ENCODE measurements around the gene ELAVL4.

Gene ELAVL4

GRCh38 chr1:50181027-50181663 lies 72.4 kb downstream of the ELAVL4 start:
- peak; percentile 25 for DNase-seq

GRCh38 chr1:50183378-50184133 lies 74.8 kb downstream of the ELAVL4 start:
- no peak for DNase-seq

GRCh38 chr1:50189369-50189768 lies 80.6 kb downstream of the ELAVL4 start:
- no peak for DNase-seq

GRCh38 chr1:50193002-50193401 lies 84.3 kb downstream of the ELAVL4 start:
- DNase-seq = no peak

DNA sequence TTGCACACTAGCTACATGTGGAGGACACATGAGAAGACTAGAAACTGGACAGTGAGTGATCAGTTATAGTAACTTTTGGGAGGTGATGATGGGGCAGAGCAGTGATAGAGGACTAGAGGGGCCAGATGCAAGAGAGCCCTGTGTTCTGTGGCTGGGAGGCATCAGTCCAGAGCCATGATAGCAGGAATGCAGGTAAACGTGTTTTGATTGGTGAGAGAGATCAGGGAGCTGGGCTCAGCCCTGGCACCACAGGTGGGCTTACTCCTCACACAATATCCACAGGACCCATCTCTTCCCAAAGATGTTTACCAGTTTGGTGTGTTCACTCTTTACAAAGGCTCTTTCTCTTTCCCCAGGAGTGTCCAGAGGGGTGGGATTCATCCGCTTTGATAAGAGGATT lies 86.5 kb downstream of the ELAVL4 start:
- no peak for DNase-seq

DNA sequence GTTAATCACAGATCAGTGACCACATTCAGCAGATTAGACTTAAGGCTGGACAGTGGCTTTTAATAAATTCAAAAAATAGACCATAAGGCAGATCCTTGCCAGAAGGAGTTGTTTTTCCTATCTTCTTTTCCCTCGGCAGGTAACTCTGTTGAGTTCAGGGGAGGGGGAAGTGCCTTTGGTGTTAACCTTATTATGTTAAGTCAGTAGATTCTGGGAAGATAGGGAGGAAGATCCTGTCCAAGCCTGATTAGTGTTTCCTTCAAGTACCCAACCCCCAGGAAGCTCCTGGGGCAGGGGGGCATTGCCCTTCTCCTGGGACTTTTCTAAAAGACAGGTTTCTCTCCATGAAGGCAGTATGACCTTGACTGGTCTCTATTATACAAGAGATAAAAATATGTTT lies 87.4 kb downstream of the ELAVL4 start:
- DNase-seq = no peak

GRCh38 chr1:50197216-50197615 lies 88.5 kb downstream of the ELAVL4 start:
- DNase-seq = no peak

DNA sequence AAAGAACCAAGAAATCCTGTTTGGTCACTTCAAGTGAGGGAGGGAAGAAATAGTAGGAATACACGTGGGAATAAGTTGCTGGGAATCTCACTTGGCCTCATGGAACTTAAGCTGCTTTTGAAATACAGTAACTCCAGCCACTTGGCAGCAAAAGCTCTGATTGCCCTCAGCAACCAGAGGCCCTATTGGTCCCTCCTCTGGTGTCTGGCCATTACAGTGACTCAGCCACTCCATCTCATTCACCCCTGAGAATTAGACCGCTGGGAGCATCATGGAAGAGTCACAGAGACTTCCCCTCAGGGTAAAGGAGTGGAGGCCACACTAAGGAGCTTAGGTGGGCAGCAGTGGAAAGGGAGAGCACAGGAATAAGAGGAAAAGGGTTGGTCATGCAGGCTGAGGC lies 99.6 kb downstream of the ELAVL4 start:
- DNase-seq = peak; percentile 52

- no peak for DNase-seq
Observed at GRCh38 chr1:50208756-50209155, 100.0 kb downstream of the ELAVL4 start.

GRCh38 chr1:50209749-50210148 lies 101.0 kb downstream of the ELAVL4 start:
- DNase-seq = peak; percentile 38

- no peak for DNase-seq
Observed at GRCh38 chr1:50213505-50213904, 104.8 kb downstream of the ELAVL4 start.

- no peak for DNase-seq
Observed at GRCh38 chr1:50214717-50215116, 106.0 kb downstream of the ELAVL4 start.

DNA sequence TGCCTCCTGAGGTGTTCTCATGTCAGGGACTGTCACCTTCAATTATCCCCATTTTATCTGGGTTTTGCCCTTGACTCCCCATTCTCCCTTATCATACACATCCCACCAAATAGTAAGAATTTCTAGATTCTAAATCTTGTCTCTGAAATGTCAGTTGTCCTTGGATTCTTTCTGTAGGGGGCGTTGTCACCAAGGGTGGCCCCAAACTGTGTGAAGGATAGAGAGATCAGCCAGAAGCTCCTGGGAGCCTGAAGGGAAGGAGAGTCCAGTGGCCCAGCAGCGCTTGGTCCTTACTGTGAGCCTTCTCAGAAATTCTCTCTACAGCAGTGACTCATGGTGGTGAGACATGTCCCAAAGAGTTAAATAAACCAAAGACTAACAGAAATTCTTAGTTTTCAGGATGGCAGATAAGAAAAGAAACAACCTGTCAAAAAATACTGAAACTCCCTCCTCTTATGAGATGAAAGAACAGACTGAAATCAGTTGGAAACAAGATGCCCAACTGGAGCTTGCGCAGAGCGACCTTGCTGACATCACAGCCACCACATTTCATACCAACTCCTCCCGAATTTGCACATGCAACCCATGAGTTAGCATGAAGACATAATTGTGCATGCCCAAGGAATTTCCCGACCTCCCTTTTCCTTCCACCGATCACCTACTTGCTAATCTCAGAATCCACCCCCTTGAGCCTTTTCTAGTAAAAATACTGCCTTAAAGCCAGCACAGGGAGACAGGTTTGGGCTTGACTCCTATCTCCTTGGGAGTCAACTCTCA lies 109.8 kb downstream of the ELAVL4 start:
- DNase-seq = no peak

DNA sequence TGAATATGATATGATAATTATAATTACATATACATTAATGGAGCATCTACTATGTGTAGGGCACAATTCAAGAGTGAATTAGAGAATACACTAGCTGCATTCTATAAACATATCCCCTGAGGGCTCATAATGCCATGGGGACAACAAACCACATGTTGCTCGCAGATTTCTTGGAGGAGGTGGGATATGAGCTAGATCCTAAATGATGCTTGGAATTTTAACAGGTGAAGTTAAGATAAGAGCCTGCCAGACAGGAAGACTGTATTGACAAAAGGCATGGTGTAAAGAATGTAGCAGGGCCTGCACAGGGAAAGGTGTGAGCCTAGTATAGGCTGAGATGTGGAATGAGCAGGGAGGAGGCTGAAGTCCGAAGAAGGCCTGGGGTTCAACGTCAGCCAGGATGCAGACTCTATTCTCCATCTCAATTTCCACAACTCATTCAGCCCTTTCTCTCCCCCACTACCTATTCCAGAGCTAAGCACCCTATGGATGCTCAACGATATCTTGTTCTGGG lies 120.2 kb downstream of the ELAVL4 start:
- DNase-seq = no peak

- DNase-seq = no peak
Observed at GRCh38 chr1:50231209-50231608, 122.5 kb downstream of the ELAVL4 start.

DNA sequence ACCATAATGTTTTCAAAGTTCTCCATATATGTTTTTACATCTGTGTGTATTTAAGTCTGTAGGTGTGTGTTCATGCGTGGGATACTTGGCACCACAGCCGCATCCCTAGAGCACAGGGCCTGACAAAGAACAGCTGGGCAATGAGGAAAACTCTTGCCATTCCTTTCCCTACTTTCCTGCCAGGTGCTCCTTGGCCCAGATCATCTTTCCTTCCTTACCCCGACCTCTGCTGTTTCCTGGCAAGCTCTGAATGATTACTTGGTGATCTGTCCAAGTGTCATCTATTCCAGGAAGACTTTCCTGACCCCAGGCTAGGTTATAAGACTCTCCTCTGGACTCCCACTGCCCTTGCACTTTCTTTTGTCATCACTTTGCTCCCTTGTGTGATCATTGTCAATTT lies 123.6 kb downstream of the ELAVL4 start:
- DNase-seq = no peak

DNA sequence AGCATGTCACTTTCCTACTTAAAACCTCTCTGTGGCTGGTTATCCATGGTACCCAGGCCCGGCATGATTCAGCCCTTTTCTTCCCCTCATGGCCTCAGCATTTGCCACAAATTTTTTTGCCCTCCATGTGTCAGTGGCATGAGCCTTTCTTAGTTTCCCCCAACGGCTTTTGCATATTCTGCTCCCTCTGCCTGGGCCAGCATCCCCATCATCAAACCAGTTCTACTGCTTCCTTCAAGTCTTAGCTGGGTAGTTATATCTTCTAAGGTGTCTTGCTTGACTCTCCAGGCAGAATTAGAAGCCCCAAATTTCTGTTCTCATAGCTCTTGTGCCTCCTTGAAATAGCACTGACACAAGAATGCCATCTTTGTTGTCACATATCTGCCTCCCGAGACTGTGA lies 127.9 kb downstream of the ELAVL4 start:
- DNase-seq = no peak

DNA sequence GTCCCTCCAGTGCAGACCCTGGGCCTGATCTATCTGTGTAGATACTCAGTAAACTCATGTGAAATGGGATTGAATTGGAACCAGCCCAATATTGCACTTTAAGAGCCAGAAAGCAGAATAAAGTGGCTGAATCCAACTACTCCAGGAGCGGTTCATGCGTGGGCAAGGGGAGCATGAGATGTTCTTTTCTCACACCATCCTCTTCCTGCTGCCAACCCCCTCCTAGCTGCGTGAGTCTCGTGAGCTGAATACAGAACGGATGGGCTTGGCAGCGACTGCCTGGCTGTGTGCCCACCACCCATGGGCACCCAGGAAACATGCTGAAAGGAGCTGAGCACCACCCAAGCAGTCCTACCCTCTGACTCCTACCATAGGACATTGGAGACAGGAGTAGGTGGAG lies 128.3 kb downstream of the ELAVL4 start:
- DNase-seq = no peak

GRCh38 chr1:50243939-50244338 lies 135.2 kb downstream of the ELAVL4 start:
- DNase-seq = no peak

GRCh38 chr1:50246869-50247268 lies 138.1 kb downstream of the ELAVL4 start:
- peak; percentile 36 for DNase-seq

- DNase-seq = peak; percentile 95
Observed at GRCh38 chr1:50251702-50252101, 143.0 kb downstream of the ELAVL4 start.

GRCh38 chr1:50252196-50252595 lies 143.5 kb downstream of the ELAVL4 start:
- peak; percentile 57 for DNase-seq

All from DMS53 (cell line).